TTC549 (cell line): ENCODE data around the gene TMCC1.
"Not testable (repeated sequence)": the region's sequence is repeated elsewhere in the genome, so short reads cannot be mapped to it uniquely, and the experiment has no call there.

Source experiments
- FAIRE-seq: peaks from 2 replicates; lab custom pipeline; 2012; peaks lifted over from hg19 to GRCh38; lab: Jason Lieb, UNC

The TMCC1 gene

GRCh38 chr3:129893581-129894070 lies at the start of gene TMCC1:
Gene TMCC1 (minus strand): TSS chr3:129893711.
- FAIRE-seq, result no peak

DNA sequence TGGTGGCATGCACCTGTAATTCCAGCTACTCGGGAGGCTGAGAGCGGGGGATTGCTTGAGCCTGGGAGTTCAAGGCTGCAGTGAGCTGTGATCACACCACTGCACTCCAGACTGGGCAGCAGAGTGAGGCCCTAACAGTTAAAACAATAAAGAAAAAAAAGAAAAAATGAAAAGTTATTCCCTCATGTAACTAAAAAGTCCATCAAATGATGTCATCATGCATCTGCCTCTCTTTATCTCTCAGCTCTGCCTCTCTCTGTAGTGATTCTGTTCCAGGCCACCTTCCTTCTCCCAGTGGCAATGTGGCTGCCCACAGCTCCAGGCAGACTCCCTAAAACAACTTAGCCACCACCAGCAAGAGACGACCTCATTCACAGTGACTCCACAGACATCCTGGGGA lies 49.5 kb upstream of the TMCC1 start:
- no peak for FAIRE-seq

GRCh38 chr3:129942296-129942695 lies 48.8 kb upstream of the TMCC1 start:
- no peak for FAIRE-seq

- no peak for FAIRE-seq
Observed at GRCh38 chr3:129940086-129940485, 46.6 kb upstream of the TMCC1 start.

GRCh38 chr3:129938140-129938930 lies 44.8 kb upstream of the TMCC1 start:
- no peak for FAIRE-seq

DNA sequence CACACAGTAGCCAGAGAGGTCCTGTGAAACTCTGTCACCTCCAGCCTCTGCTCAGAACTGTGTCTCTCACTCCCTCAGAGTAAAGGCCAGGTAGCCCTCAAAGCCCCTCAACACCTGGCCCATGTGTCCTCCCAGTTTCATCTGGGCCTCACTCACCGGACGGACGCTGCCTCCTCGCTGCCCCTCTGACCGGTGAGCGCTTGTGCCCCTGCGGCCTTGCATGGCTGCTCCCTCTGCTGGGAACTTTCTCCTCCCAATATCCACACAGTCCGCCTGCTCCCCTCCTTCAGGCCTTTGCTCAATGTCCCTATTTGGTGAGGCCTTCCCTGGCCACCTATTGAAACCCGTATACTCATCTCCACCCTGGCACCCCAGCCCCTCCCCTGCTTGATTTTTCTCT lies 44.2 kb upstream of the TMCC1 start:
- FAIRE-seq, result no peak

DNA sequence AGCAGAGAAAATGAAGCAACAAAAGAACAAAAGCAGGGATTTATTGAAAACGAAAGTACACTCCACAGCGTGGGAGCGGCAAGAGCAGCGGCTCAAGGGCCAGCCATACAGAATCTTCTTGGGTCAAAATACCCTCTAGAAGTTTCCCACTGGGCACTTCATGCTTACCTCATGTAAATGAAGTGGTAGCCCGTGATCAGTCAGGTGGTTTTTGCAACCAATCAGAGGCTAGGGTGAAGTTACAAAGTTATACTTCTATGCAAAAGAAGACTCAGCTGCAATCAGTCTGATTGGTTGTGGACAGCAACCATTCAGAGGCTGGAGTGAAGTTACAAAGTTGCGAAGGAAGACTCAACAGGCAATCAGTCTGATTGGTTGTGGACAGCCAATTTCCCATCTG lies 43.2 kb upstream of the TMCC1 start:
- FAIRE-seq, result no peak

DNA sequence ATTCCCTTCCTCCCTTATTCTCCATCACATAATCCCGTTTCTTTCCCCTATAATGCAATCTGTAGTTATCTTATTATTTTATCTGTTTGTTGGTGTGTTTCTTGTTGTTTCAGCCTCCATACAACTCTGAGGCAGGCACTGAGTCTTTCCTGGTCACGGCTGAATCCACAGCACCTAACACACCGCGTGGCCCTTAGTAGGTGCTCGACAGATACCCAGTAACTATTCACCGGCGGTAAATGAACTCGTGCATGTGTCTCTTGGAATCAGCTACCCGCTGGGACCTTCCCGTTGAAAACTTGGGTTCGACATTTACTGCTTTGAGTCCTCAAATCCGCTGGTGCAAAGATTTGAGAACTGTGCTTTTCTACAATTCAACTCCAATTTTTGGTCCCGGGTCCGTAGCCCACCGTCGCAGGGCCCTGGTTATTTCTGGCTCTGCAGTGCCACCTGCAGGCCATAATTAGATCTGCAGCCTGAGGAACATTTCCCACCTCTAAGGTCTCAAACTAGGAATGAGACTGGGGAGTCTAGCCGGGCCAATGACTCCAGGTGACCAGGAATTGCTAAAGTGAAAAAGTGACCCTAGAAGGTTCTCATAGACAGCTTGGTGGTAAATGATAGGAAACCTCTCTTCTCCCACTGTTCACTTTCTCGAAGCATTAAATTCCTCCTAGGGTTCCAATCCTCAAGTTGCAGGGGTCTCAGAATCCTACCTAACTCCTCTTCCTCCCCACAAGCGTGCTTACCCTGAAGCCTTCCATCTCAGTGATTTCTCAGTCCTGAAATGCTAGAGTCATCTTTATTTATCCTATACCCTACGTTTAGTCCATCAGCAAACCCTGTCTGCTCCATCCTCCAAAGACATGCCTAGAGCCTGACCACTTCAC lies 41.0 kb upstream of the TMCC1 start:
- no peak for FAIRE-seq

DNA sequence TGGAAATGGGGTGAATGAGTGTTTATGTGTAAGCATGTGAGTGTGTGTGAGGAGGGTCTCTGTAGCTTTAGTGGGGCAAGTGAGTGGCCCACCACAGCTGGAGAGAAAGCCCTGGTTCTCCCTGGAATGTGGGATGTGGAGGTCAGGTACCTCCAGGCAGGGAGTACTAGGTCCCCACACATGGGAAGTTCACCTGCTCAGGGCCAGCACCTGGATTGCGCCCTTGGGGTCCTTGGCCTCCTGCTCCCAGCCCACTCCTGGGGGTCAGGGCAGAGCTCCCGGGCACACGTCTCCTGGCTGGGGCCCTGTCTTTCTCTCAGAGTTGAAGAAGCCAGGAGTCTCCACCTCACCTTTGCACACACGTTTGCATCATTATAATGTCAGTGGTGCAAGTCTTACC lies 40.0 kb upstream of the TMCC1 start:
- FAIRE-seq, result no peak

GRCh38 chr3:129929383-129929782 lies 35.9 kb upstream of the TMCC1 start:
- FAIRE-seq, result no peak

GRCh38 chr3:129927072-129927471 lies 33.6 kb upstream of the TMCC1 start:
- FAIRE-seq, result no peak

DNA sequence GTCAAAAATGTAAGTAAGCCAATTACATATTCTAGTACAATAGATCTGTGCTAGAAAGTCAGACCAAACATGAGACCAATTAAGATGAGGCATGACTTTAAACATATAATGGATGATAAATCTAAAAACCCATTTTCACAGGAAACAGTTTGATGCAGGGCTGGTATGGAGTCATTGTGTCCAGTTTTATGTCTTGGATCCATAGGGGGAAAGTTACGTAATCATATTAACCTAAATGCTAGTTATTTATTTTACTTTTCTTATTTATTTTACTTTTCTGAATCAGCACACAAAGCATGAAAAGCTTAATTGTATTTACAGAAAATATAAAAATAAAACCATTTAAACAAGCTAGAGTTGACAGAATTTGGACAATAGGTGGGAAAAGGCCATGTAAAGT lies 26.3 kb upstream of the TMCC1 start:
- FAIRE-seq, result no peak

- FAIRE-seq, result no peak
Observed at GRCh38 chr3:129919357-129919756, 25.8 kb upstream of the TMCC1 start.

- FAIRE-seq, result no peak
Observed at GRCh38 chr3:129918461-129918860, 24.9 kb upstream of the TMCC1 start.

DNA sequence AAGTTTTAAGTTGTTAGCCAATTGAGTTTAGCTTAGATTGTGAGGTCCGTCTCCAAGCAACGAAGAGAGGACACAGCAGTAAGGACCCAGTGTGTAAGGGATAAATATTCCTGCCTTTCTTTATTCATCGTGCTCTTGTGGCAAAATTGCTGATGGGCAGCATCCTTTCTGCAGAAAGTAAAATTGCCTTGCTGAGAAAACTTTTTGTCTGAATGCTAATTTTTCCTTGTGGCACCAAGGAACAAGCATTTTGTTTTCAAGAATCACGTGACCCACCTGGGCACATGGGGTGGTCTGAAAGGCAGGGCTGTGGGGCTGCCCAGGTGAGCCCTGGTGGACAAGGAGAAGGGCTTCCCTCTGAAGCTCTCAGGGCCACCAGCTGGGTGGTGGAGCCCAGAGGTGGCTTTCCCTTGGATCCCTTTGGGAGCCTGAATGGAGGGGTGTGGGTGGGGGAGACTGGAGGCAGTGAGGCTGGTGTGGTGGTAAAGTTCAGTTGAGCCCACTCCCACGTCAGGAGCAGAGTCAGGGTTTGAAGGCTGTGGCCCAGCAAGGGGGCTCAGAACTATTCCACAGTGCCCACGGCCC lies 24.0 kb upstream of the TMCC1 start:
- no peak for FAIRE-seq

DNA sequence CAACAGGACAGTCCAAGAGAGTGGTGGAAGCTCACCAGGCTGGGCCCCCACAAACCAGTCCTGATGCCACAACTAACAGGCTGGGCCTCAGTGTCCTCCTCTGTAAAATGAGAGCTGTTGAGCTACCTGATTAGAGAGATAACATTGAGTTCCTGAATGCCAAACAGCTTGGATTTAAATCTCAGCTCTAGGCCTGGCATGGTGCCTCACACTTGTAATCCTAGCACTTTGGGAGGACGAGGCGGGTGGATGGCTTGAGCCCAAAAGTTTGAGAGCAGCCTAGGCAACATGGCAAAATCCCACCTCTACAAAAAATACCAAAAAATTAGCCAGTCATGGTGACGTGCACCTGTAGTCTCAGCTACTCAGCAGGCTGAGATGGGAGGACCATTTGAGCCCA lies 20.1 kb upstream of the TMCC1 start:
- FAIRE-seq, result no peak

- no peak for FAIRE-seq
Observed at GRCh38 chr3:129911261-129911861, 17.9 kb upstream of the TMCC1 start.

- not testable (repeated sequence) for FAIRE-seq
Observed at GRCh38 chr3:129909235-129909634, 15.7 kb upstream of the TMCC1 start.

DNA sequence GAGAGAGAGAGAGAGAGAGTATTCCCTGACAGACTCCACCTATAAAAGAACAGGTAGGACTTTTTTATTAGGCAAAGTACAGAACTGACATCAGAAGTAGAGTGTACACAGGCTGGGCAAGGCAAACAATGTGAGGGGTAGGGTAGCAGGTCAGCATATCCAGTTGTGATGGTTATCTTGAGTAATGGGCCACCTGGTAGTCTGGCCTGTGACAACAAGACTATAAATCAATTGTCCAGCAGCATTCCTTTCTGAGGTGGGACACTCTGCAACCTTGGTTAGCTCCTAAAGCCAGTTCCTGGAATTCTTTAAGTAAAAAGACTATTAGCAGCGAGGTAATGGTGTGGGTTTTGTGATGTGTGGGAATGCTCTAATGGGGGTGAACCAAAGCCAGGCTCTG lies 14.9 kb upstream of the TMCC1 start:
- FAIRE-seq, result no peak

DNA sequence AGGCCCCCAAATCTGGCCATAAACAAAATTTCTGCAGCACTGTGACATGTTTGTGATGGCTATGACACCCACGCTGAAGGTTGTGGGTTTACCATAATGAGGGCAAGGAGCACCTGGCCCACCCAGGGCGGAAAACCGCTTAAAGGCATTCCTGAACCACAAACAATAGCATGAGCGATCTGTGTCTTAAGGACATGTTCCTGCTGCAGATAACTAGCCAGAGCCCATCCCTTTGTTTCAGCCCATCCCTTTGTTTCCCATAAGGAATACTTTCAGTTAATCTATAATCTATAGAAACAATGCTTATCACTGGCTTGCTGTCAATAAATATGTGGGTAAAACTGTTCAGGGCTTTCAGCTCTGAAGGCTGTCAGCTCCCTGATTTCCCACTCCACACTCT lies 7.8 kb upstream of the TMCC1 start:
- not testable (repeated sequence) for FAIRE-seq

- FAIRE-seq, result no peak
Observed at GRCh38 chr3:129897026-129897425, 3.5 kb upstream of the TMCC1 start.

DNA sequence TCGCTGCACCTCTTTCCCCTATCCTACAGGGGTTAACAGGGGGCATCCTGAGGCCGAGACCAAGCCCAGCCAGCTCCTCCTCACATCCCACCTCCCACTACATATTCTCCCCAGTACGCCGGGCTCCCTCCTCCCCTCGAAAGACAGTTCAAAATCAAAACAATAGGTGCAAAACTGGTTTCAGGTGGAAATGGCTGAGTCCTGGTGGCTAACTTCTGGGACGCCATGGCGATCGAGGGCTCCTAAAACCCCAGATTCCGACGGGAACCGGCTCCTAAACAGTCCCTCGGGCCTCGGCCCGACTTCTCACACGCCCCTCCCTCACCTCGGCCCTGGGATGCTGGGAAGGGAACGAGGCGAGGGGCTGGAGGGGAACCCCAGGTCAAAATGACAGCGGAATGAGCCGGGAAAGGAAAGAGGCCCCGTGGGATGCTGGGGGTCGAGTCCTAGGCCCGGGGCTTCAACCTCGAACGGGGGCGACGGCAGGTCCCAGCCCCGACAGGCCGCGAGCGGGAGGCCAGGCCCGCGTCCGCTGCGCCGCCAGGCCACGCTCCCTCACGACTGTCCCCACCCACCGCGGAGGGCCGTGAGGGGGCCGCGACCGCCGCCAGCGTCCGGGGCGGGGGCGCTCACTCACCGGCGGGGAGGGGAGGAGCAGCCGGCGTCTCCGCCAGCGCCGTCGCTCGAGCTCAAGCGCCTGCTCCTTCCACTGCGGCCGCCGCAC lies 492 bp downstream of the TMCC1 start:
- no peak for FAIRE-seq
